Muscle layer of colon (tissue), 2 donors: ENCODE results near the gene SELENOP.
A peak's percentile ranks its signal among the peaks of the same experiment; 100 is the strongest.
"Not testable (repeated sequence)": the region's sequence is repeated elsewhere in the genome, so short reads cannot be mapped to it uniquely, and the experiment has no call there.

ENCODE experiments used
- H3K27ac ChIP-seq: one replicate; pipeline ENCODE4 v1.7.0; 2013; ENCODE audit warnings: low read depth, mild to moderate bottlenecking, low read length, moderate library complexity
- H3K27me3 ChIP-seq, 2 donors: one replicate each; pipeline ENCODE4 v1.7.0; 2013; ENCODE audit warnings: low read length in 2 of 2, mild to moderate bottlenecking in 2 of 2; ENCODE audit not compliant: insufficient read depth in 2 of 2, control insufficient read depth in 1 of 2
- H3K36me3 ChIP-seq: one replicate; pipeline ENCODE4 v1.7.0; 2013; ENCODE audit warnings: mild to moderate bottlenecking, low read length; ENCODE audit not compliant: insufficient read depth
- H3K4me1 ChIP-seq: one replicate; pipeline ENCODE4 v1.7.0; 2013; ENCODE audit warnings: mild to moderate bottlenecking, low read length; ENCODE audit not compliant: insufficient read depth
- H3K4me3 ChIP-seq, 2 donors: one replicate each; pipeline ENCODE4 v1.7.0; 2013; ENCODE audit warnings: low read length in 2 of 2, low read depth in 1 of 2, mild to moderate bottlenecking in 1 of 2, moderate library complexity in 1 of 2
- H3K9ac ChIP-seq: one replicate; pipeline ENCODE4 v1.7.0; 2013; ENCODE audit warnings: low read length
- H3K9me3 ChIP-seq: one replicate; pipeline ENCODE4 v1.7.0; 2013; ENCODE audit warnings: mild to moderate bottlenecking, low read length
- donor health status: abdominal sarcoma.
- donor health status: Adenocarcinoma of cecum.

Gene SELENOP

GRCh38 chr5:42825422-42826148, 13.9 kb upstream of the SELENOP start:
- H3K9me3 ChIP-seq, result no peaks in the 10 kb centered on the region
- H3K36me3 ChIP-seq, result no peaks in the 10 kb centered on the region
- H3K4me1 ChIP-seq, result no peaks in the 10 kb centered on the region
- H3K27ac ChIP-seq, result no peak overlapping the region
- H3K9ac ChIP-seq, result no peak overlapping the region
- no peak overlapping the region for H3K4me3 ChIP-seq
- H3K27me3 ChIP-seq, result no peaks in the 10 kb centered on the region

GRCh38 chr5:42824347-42824976, 12.8 kb upstream of the SELENOP start:
- Histone ChIP-seq H3K9me3 (no peaks in the 10 kb centered on the region), H3K27me3 (no peaks in the 10 kb centered on the region), H3K4me1 (no peaks in the 10 kb centered on the region), H3K9ac (no peak overlapping the region), H3K27ac (no peak overlapping the region), H3K4me3 (no peak overlapping the region), H3K36me3 (no peaks in the 10 kb centered on the region)

GRCh38 chr5:42822548-42822947, 10.9 kb upstream of the SELENOP start:
- Histone ChIP-seq H3K36me3 (no peaks in the 10 kb centered on the region), H3K9ac (no peak overlapping the region), H3K9me3 (no peaks in the 10 kb centered on the region), H3K4me1 (no peaks in the 10 kb centered on the region), H3K4me3 (no peak overlapping the region), H3K27ac (no peak overlapping the region), H3K27me3 (no peaks in the 10 kb centered on the region)

- Histone ChIP-seq H3K4me3 (no peak overlapping the region), H3K27me3 (no peaks in the 10 kb centered on the region), H3K9ac (no peak overlapping the region), H3K27ac (no peak overlapping the region), H3K4me1 (no peaks in the 10 kb centered on the region), H3K36me3 (no peaks in the 10 kb centered on the region), H3K9me3 (no peaks in the 10 kb centered on the region)
These were observed 8.1 kb upstream of the SELENOP start for GRCh38 chr5:42819745-42820144.

GRCh38 chr5:42816546-42816945, 4.9 kb upstream of the SELENOP start:
- not testable (repeated sequence) for H3K27me3 ChIP-seq, H3K9me3 ChIP-seq, H3K36me3 ChIP-seq, H3K4me1 ChIP-seq, H3K4me3 ChIP-seq, H3K9ac ChIP-seq, H3K27ac ChIP-seq

GRCh38 chr5:42813533-42813932, 1.8 kb upstream of the SELENOP start:
- no peaks in the 10 kb centered on the region for H3K9me3 ChIP-seq
- no peak overlapping the region for H3K9ac ChIP-seq
- H3K27me3 ChIP-seq, result no peaks in the 10 kb centered on the region
- H3K36me3 ChIP-seq, result no peaks in the 10 kb centered on the region
- H3K27ac ChIP-seq, result no peak overlapping the region
- H3K4me1 ChIP-seq, result peaks cover 8% of the 10 kb centered on the region
- no peak overlapping the region for H3K4me3 ChIP-seq

GRCh38 chr5:42812620-42813019, 928 bp upstream of the SELENOP start:
- no peaks in the 10 kb centered on the region for H3K9me3 ChIP-seq
- H3K4me3 ChIP-seq, result no peak overlapping the region
- H3K9ac ChIP-seq, result no peak overlapping the region
- no peak overlapping the region for H3K27ac ChIP-seq
- no peaks in the 10 kb centered on the region for H3K27me3 ChIP-seq
- no peaks in the 10 kb centered on the region for H3K36me3 ChIP-seq
- peaks cover 12% of the 10 kb centered on the region for H3K4me1 ChIP-seq

- Histone ChIP-seq H3K4me3 (peak overlapping the region; percentile 25 to 71), H3K36me3 (peaks cover 13% of the 10 kb centered on the region), H3K27ac (peak overlapping the region; percentile 50), H3K9me3 (no peaks in the 10 kb centered on the region), H3K27me3 (no peaks in the 10 kb centered on the region), H3K4me1 (peaks cover 12% of the 10 kb centered on the region), H3K9ac (peak overlapping the region; percentile 60)
These were observed 680 bp downstream of the SELENOP start for GRCh38 chr5:42810834-42811590.

GRCh38 chr5:42808888-42809611, 2.6 kb downstream of the SELENOP start:
- Histone ChIP-seq H3K9ac (peak overlapping the region; percentile 27), H3K9me3 (no peaks in the 10 kb centered on the region), H3K27ac (no peak overlapping the region), H3K4me3 (peak overlapping the region in 1 of 2 donors; percentile 23), H3K4me1 (peaks cover 12% of the 10 kb centered on the region), H3K27me3 (no peaks in the 10 kb centered on the region), H3K36me3 (peaks cover 25% of the 10 kb centered on the region)

GRCh38 chr5:42807722-42808447, 3.8 kb downstream of the SELENOP start:
- Histone ChIP-seq H3K27ac (no peak overlapping the region), H3K36me3 (peaks cover 25% of the 10 kb centered on the region), H3K9me3 (no peaks in the 10 kb centered on the region), H3K9ac (no peak overlapping the region), H3K4me1 (peaks cover 12% of the 10 kb centered on the region), H3K4me3 (no peak overlapping the region), H3K27me3 (no peaks in the 10 kb centered on the region)
